NCI-H345 (cell line): Measurements from ENCODE around the gene CEP97.
A peak's percentile ranks its signal among the peaks of the same experiment; 100 is the strongest.
"Not testable (repeated sequence)": the region's sequence is repeated elsewhere in the genome, so short reads cannot be mapped to it uniquely, and the experiment has no call there.

ENCODE experiments used
- DNase-seq: peaks from one replicate; lab custom pipeline; 2025; lab: John Stamatoyannopoulos, UW

The CEP97 gene

GRCh38 chr3:101701696-101702634, 22.4 kb upstream of the CEP97 start:
- no peak for DNase-seq

GRCh38 chr3:101702726-101703125, 21.7 kb upstream of the CEP97 start:
- no peak for DNase-seq

GRCh38 chr3:101703169-101703568, 21.2 kb upstream of the CEP97 start:
- no peak for DNase-seq

- not testable (repeated sequence) for DNase-seq
These were observed 19.8 kb upstream of the CEP97 start for GRCh38 chr3:101704639-101705038.

- no peak for DNase-seq
These were observed 15.3 kb upstream of the CEP97 start for GRCh38 chr3:101709126-101709525.

GRCh38 chr3:101718455-101718854, 6.0 kb upstream of the CEP97 start:
- no peak for DNase-seq

GRCh38 chr3:101719604-101720185, 4.7 kb upstream of the CEP97 start:
- DNase-seq, result no peak

- no peak for DNase-seq
These were observed 3.3 kb upstream of the CEP97 start for GRCh38 chr3:101720851-101721840.

GRCh38 chr3:101722394-101723173, 1.8 kb upstream of the CEP97 start:
- no peak for DNase-seq

- peak; percentile 37 for DNase-seq
These were observed 928 bp downstream of the CEP97 start for GRCh38 chr3:101725194-101725889.

- DNase-seq, result no peak
These were observed 1.5 kb downstream of the CEP97 start for GRCh38 chr3:101725890-101726275.

GRCh38 chr3:101729586-101729985, 5.2 kb downstream of the CEP97 start:
- DNase-seq, result no peak

GRCh38 chr3:101730839-101731238, 6.4 kb downstream of the CEP97 start:
- no peak for DNase-seq

- DNase-seq, result no peak
These were observed 7.8 kb downstream of the CEP97 start for GRCh38 chr3:101732240-101732641.

GRCh38 chr3:101735833-101736232, 11.4 kb downstream of the CEP97 start:
- no peak for DNase-seq

GRCh38 chr3:101741914-101742313, 17.5 kb downstream of the CEP97 start:
- DNase-seq, result not testable (repeated sequence)

- DNase-seq, result no peak
These were observed 20.4 kb downstream of the CEP97 start for GRCh38 chr3:101744811-101745210.

- not testable (repeated sequence) for DNase-seq
These were observed 21.5 kb downstream of the CEP97 start for GRCh38 chr3:101745934-101746333.

GRCh38 chr3:101753386-101754113, 29.1 kb downstream of the CEP97 start:
- not testable (repeated sequence) for DNase-seq

- no peak for DNase-seq
These were observed 33.8 kb downstream of the CEP97 start for GRCh38 chr3:101758224-101758623.
